BE2C (cell line): ENCODE measurements around the gene GUCY2D.

Experiments
- DNase-seq: peaks from one replicate; pipeline ENCODE4 v3.0.0-alpha.2; 2020
- H3K27me3 ChIP-seq: fragments of 250-450 bp; sonication (Bioruptor Pico); 2 replicates; pipeline ENCODE4 v1.5.1; 2020; ENCODE audit warnings: mild to moderate bottlenecking
- H3K36me3 ChIP-seq: fragments of 250-450 bp; sonication (Bioruptor Pico); 2 replicates; pipeline ENCODE4 v1.5.1; 2020; ENCODE audit warnings: mild to moderate bottlenecking
- H3K4me1 ChIP-seq: fragments of 250-450 bp; sonication (Bioruptor Pico); 2 replicates; pipeline ENCODE4 v1.5.1; 2020
- H3K4me3 ChIP-seq: 2 replicates; pipeline ENCODE4 v1.5.1; 2011; ENCODE audit warnings: low read depth, low read length
- H3K9me3 ChIP-seq: fragments of 250-450 bp; sonication (Bioruptor Pico); 2 replicates; pipeline ENCODE4 v1.5.1; 2020
- CTCF ChIP-seq: IDR thresholded peaks from 2 replicates; pipeline ENCODE4 v1.5.1; 2012; ENCODE audit warnings: mild to moderate bottlenecking, low read depth, low read length

GUCY2D gene

DNA sequence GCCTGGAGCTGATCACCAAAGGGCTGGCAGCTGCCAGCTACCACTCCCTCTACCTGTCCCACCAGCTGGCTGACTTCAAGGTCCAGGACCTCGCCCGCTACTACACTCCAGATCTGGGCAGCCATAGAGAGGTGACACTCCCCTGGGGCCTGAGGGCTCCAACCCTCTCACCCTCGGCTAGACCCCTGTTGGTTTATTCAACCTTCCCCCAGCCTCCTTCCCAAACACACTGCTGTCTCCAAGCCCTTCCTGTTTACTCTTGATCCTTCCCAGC is 67.1 kb downstream of the GUCY2D start:
- Histone ChIP-seq H3K27me3 (peaks cover 27% of the 10 kb centered on the region), H3K36me3 (no peaks in the 10 kb centered on the region), H3K9me3 (no peaks in the 10 kb centered on the region), H3K4me1 (no peaks in the 10 kb centered on the region), H3K4me3 (no peak overlapping the region)
- TF ChIP-seq CTCF: no peak
- DNase-seq: no peak
